ENCODE results near the gene UBA6.
"Not testable (repeated sequence)": the region's sequence is repeated elsewhere in the genome, so short reads cannot be mapped to it uniquely, and the experiment has no call there.

The UBA6 gene

GRCh38 chr4:67713529-67714247, 12.7 kb upstream of the UBA6 start:
- DNase-seq (ENCODE audit: low spot score) = no peak

GRCh38 chr4:67712650-67713528, 11.9 kb upstream of the UBA6 start:
- DNase-seq (ENCODE audit: low spot score) = no peak

- DNase-seq (ENCODE audit: low spot score) = no peak
Observed at GRCh38 chr4:67712000-67712625, 11.2 kb upstream of the UBA6 start.

GRCh38 chr4:67706682-67707081, 5.7 kb upstream of the UBA6 start:
- DNase-seq (ENCODE audit: low spot score) = not testable (repeated sequence)

GRCh38 chr4:67704843-67705242, 3.9 kb upstream of the UBA6 start:
- no peak for DNase-seq (ENCODE audit: low spot score)

GRCh38 chr4:67702166-67702565, 1.2 kb upstream of the UBA6 start:
- no peak for DNase-seq (ENCODE audit: low spot score)

- DNase-seq (ENCODE audit: low spot score) = no peak
Observed at GRCh38 chr4:67701517-67701850, 529 bp upstream of the UBA6 start.

- DNase-seq (ENCODE audit: low spot score) = no peak
Observed at GRCh38 chr4:67700116-67700737, 728 bp downstream of the UBA6 start.

GRCh38 chr4:67699603-67700002, 1.4 kb downstream of the UBA6 start:
- DNase-seq (ENCODE audit: low spot score) = no peak

- DNase-seq (ENCODE audit: low spot score) = no peak
Observed at GRCh38 chr4:67697860-67698687, 2.9 kb downstream of the UBA6 start.

GRCh38 chr4:67696061-67696460, 4.9 kb downstream of the UBA6 start:
- no peak for DNase-seq (ENCODE audit: low spot score)

GRCh38 chr4:67694662-67695061, 6.3 kb downstream of the UBA6 start:
- DNase-seq (ENCODE audit: low spot score) = no peak

GRCh38 chr4:67691328-67691727, 9.6 kb downstream of the UBA6 start:
- no peak for DNase-seq (ENCODE audit: low spot score)

GRCh38 chr4:67687636-67688035, 13.3 kb downstream of the UBA6 start:
- DNase-seq (ENCODE audit: low spot score) = no peak

GRCh38 chr4:67685532-67685859, 15.5 kb downstream of the UBA6 start:
- DNase-seq (ENCODE audit: low spot score) = no peak

- DNase-seq (ENCODE audit: low spot score) = no peak
Observed at GRCh38 chr4:67684839-67685531, 16.0 kb downstream of the UBA6 start.

GRCh38 chr4:67682266-67682665, 18.7 kb downstream of the UBA6 start:
- DNase-seq (ENCODE audit: low spot score) = no peak

- no peak for DNase-seq (ENCODE audit: low spot score)
Observed at GRCh38 chr4:67680581-67681222, 20.3 kb downstream of the UBA6 start.

GRCh38 chr4:67678612-67679011, 22.3 kb downstream of the UBA6 start:
- DNase-seq (ENCODE audit: low spot score) = no peak

- DNase-seq (ENCODE audit: low spot score) = no peak
Observed at GRCh38 chr4:67674098-67674497, 26.9 kb downstream of the UBA6 start.

- no peak for DNase-seq (ENCODE audit: low spot score)
Observed at GRCh38 chr4:67668315-67668714, 32.6 kb downstream of the UBA6 start.
